PC-3 (cell line): Measurements from ENCODE around the gene GINS2. TPM values are rescaled to one million over a fixed set of nuclear protein-coding genes. Genes with fewer than 3 reads are reported as not detected.
A peak's percentile ranks its signal among the peaks of the same experiment; 100 is the strongest.

Experiments
- ATAC-seq: fragments of 200-7000 bp; cut with Tn5 transposase; 2 replicates; pipeline ENCODE4 v1.9.1; 2020; ENCODE audit warnings: mild to moderate bottlenecking, moderate library complexity
- BruUV-seq: library from RNA; stranded (reverse); fragments of 400-500 nt; replicated peaks from 2 replicates; lab custom pipeline; 2021; lab: Mats Ljungman, UMichigan
- CTCF ChIA-PET: fragments of 300-600 bp; sonication (Branson Sonifier 250); formaldehyde crosslinking; loops from one replicate; lab custom pipeline; 2022; ENCODE audit warnings: antibody characterized with exemption; lab: Charles Lee
- POLR2A ChIA-PET: fragments of 300-600 bp; sonication (Branson Sonifier 250); formaldehyde crosslinking; loops from one replicate; lab custom pipeline; 2022; ENCODE audit warnings: antibody characterized with exemption; ENCODE audit not compliant: unreplicated experiment; lab: Charles Lee
- DNase-seq: peaks from one replicate; pipeline ENCODE4 v3.0.0-alpha.2; 2015
- H2AFZ ChIP-seq: fragments of 300-600 bp; sonication (generic); 2 replicates; pipeline ENCODE4 v1.6.0; 2016; ENCODE audit warnings: antibody characterized with exemption, low read length
- H3F3A ChIP-seq: fragments of 300-600 bp; sonication (generic); one replicate; pipeline ENCODE4 v1.6.0; 2017; ENCODE audit warnings: antibody characterized with exemption, low read length, control low read depth, mild to moderate bottlenecking; ENCODE audit not compliant: unreplicated experiment
- H3K27ac ChIP-seq: fragments of 300-600 bp; sonication (generic); 2 replicates; pipeline ENCODE4 v1.5.1; 2016; ENCODE audit warnings: mild to moderate bottlenecking, low read length
- H3K27me3 ChIP-seq: fragments of 300-600 bp; sonication (generic); 2 replicates; pipeline ENCODE4 v1.6.1; 2016; ENCODE audit warnings: low read length, mixed read lengths
- H3K36me3 ChIP-seq: fragments of 300-600 bp; sonication (generic); 2 replicates; pipeline ENCODE4 v1.6.1; 2016; ENCODE audit warnings: low read depth, mixed run types, low read length, mixed read lengths
- H3K4me1 ChIP-seq: fragments of 300-600 bp; sonication (generic); 2 replicates; pipeline ENCODE4 v1.5.1; 2016; ENCODE audit warnings: low read length; ENCODE audit not compliant: insufficient read depth
- H3K4me2 ChIP-seq: fragments of 300-600 bp; sonication (generic); 2 replicates; pipeline ENCODE4 v1.6.0; 2016; ENCODE audit warnings: low read length
- H3K4me3 ChIP-seq: fragments of 300-600 bp; sonication (generic); 2 replicates; pipeline ENCODE4 v1.5.1; 2016; ENCODE audit warnings: mild to moderate bottlenecking, low read length, mixed read lengths
- H3K79me2 ChIP-seq: fragments of 300-600 bp; sonication (generic); 2 replicates; pipeline ENCODE4 v1.6.1; 2017; ENCODE audit warnings: low read length, mixed read lengths
- H3K9ac ChIP-seq: fragments of 300-600 bp; sonication (generic); 2 replicates; pipeline ENCODE4 v1.6.0; 2016; ENCODE audit warnings: mild to moderate bottlenecking, low read length
- H3K9me2 ChIP-seq: fragments of 300-600 bp; sonication (generic); replicated peaks from 2 replicates; pipeline ENCODE4 v1.6.1; 2016; ENCODE audit warnings: mixed run types, low read length, mixed read lengths
- H3K9me3 ChIP-seq: fragments of 300-600 bp; sonication (generic); 2 replicates; pipeline ENCODE4 v1.6.1; 2016; ENCODE audit warnings: low read length, mixed read lengths
- H4K20me1 ChIP-seq: fragments of 300-600 bp; sonication (generic); 2 replicates; pipeline ENCODE4 v1.6.1; 2016; ENCODE audit warnings: low read length, mixed read lengths
- CTCF ChIP-seq: fragments of 300-600 bp; sonication (generic); conservative IDR thresholded peaks from 2 replicates; pipeline ENCODE4 v1.5.1; 2017; ENCODE audit warnings: antibody characterized with exemption, low read depth, mild to moderate bottlenecking, low read length
- EZH2 ChIP-seq: fragments of 300-600 bp; sonication (generic); IDR thresholded peaks from one replicate; pipeline ENCODE4 v1.6.1; 2017; ENCODE audit warnings: antibody characterized with exemption, mild to moderate bottlenecking, low read length; ENCODE audit not compliant: unreplicated experiment
- EZH2phosphoT487 ChIP-seq: fragments of 300-600 bp; sonication (generic); IDR thresholded peaks from 2 replicates; pipeline ENCODE4 v1.6.1; 2018; ENCODE audit warnings: mild to moderate bottlenecking, antibody characterized with exemption, low read length, borderline replicate concordance
- intact Hi-C: fragments of 100-400 bp; cut with micrococcal nuclease; formaldehyde crosslinking; loops from 2 replicates; pipeline ENCODE4 v1.9.0; 2023
- total RNA-seq: library from RNA; depleted of rRNA; stranded (reverse); fragments of >200 nt; gene quantifications from 2 replicates; pipeline ENCODE4 v1.2.3, GENCODE V29; 2014

Gene GINS2
- total RNA-seq, 1 experiment from 2014 or later, result 28.7 TPM

DNA sequence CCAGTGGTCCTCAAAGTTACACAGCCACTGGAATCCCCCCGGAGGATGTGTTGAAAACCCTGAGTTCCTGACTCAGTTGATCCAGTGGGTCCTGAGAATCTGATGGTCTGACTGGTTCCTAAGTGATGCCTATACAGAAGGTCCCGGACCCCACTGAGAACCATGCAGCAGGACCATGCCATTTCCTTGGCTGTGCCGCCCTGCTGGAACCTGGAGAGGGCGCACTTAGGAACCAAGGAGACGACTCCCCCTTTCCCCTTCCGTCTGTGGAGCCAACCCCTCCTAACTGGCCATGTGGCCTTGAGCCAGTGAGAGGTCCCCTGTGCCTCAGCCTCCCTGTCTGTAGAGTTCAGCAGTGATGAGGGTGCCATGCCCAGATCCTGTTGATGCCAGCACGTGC lies 40.1 kb upstream of the GINS2 start:
- Histone ChIP-seq H3K79me2 (no peaks in the 10 kb centered on the region; the same call in 1 of the 2 replicates), H3K4me2 (no peak overlapping the region), H3K27ac (no peak overlapping the region), H3K36me3 (no peaks in the 10 kb centered on the region; the same call in 1 of the 2 replicates), H3K9me3 (no peaks in the 10 kb centered on the region), H3K4me1 (no peaks in the 10 kb centered on the region), H3F3A (no peaks in the 10 kb centered on the region), H3K9ac (no peak overlapping the region), H2AFZ (no peak overlapping the region), H3K9me2 (no peaks in the 10 kb centered on the region), H4K20me1 (no peaks in the 10 kb centered on the region), H3K27me3 (no peaks in the 10 kb centered on the region), H3K4me3 (no peak overlapping the region)
- no TSS peak for BruUV-seq
- TF ChIP-seq CTCF (peak; percentile 48), EZH2phosphoT487 (no peak)
- DNase-seq, result no peak
- ChIA-PET CTCF (no interaction called here), POLR2A (no interaction called here)
- ATAC-seq, result no peak
- intact Hi-C loops, result no loop called here

DNA sequence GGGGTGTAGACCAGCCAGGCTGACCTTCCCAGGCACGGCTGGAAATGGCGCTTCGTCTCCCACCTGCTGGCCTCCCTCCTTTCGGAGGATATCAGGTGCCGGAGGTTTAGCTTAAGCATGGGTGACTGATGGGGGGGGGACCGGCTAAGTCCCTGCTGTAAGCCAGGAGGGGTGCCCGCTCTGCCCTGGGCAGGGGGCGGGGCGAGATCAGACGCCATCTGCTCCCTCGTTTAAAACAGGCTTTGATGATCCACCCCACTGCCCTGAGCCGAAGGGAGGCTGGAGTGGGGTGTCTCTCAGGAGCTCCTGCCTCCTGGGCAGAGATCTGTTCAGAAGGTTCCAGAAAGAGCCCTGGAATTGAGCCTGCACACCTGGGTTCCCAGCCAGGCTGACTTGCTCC lies 36.2 kb upstream of the GINS2 start:
- TF ChIP-seq EZH2 (no peak), CTCF (no peak), EZH2phosphoT487 (no peak)
- no peaks in the 10 kb centered on the region for H4K20me1 ChIP-seq
- no peak overlapping the region for H3K9ac ChIP-seq
- peaks cover 1% of the 10 kb centered on the region; the same call in 1 of the 2 replicates for H3K4me1 ChIP-seq
- no peaks in the 10 kb centered on the region for H3F3A ChIP-seq
- POLR2A ChIA-PET, result no interaction called here
- H3K4me3 ChIP-seq, result no peak overlapping the region
- no peaks in the 10 kb centered on the region for H3K36me3 ChIP-seq
- H3K9me2 ChIP-seq, result no peaks in the 10 kb centered on the region
- H3K9me3 ChIP-seq, result no peaks in the 10 kb centered on the region
- no peak overlapping the region for H3K27ac ChIP-seq
- intact Hi-C loops, result no loop called here
- BruUV-seq, result no TSS peak
- CTCF ChIA-PET, result no interaction called here
- DNase-seq (no peak), ATAC-seq (no peak)
- no peaks in the 10 kb centered on the region for H3K27me3 ChIP-seq
- no peak overlapping the region for H3K4me2 ChIP-seq
- H2AFZ ChIP-seq, result no peak overlapping the region
- H3K79me2 ChIP-seq, result peaks cover 4% of the 10 kb centered on the region; the same call in 1 of the 2 replicates

DNA sequence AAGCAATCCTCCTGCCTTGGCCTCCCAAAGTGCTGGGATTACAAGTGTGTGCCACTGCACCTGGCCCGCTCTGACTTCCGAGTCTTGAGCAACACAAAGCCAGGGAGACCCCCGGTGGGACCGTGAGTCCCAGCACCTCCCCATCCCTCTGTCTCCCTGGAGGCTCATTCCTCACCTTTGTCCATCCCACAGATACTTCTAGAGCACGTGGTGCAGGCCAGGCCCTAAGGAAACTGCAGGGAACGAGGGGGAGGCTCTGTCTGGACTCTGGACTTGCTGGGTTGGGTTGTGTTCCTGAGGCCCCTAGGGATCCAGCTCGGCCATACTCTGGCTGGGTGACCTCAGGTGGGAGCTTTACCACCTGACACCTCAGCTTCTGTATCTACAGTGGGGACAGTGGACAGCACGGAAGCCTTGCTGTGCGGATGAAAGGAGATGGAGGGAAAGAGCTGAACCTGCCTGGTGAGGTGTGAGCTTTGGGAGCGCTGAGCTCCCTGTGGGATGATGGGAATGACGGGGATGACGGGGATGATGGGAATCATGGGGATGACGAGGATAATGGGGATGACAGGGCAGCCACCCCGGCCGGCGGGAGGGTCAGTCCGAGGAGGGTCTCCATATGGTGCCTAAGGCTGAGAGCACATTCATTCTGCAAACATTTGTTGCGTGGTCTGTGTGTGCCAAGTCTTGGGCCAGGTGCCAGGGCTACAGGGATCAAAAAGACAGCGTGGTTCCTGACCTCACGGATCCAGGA lies 35.5 kb upstream of the GINS2 start:
- Histone ChIP-seq H3K36me3 (no peaks in the 10 kb centered on the region), H4K20me1 (no peaks in the 10 kb centered on the region), H3F3A (no peaks in the 10 kb centered on the region), H2AFZ (no peak overlapping the region), H3K27me3 (no peaks in the 10 kb centered on the region), H3K4me1 (peaks cover 8% of the 10 kb centered on the region), H3K9me3 (no peaks in the 10 kb centered on the region), H3K9me2 (no peaks in the 10 kb centered on the region), H3K4me2 (no peak overlapping the region), H3K27ac (no peak overlapping the region), H3K79me2 (peaks cover 4% of the 10 kb centered on the region; the same call in 1 of the 2 replicates), H3K9ac (no peak overlapping the region), H3K4me3 (no peak overlapping the region)
- TF ChIP-seq EZH2phosphoT487 (no peak), CTCF (no peak), EZH2 (no peak)
- DNase-seq (no peak), ATAC-seq (no peak)
- ChIA-PET CTCF (no interaction called here), POLR2A (no interaction called here)
- no TSS peak for BruUV-seq
- intact Hi-C loops, result no loop called here
